ENCODE results near the gene SCNN1A. TPM values are rescaled to one million over a fixed set of nuclear protein-coding genes. Genes with fewer than 3 reads are reported as not detected.

SCNN1A gene
- total and polyA plus RNA-seq, 2 donors (not counting 3 experiments of a cell fraction or from before 2014, with no cell fraction given): 0.12 to 0.18 TPM

DNA sequence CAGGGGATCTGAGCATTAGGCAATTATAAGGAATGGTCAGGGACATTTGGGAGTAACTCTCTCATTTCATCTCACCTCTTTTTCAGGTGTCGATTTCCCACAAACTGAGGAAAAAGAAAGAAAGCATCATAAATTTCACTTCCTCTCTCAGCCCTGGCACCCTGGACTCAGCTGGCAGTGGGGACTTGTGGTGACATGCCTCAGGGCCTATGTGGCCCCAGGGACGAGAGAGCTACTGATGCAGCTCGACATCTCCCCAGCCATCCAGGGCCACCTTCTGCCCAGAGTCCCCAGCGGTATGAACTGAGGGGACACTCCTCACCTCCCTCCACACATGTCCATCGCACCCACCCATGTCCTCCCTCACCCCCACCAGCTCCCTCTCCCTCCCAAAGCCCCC, 45.2 kb downstream of the SCNN1A start:
- dilution Hi-C loops (cut with MboI; ENCODE audit: extremely low pct_ligation_motif_present, low sequenced_read_pairs) (no loop called here), intact Hi-C loops (cut with micrococcal nuclease) (no loop called here)
- H3K79me2 ChIP-seq (ENCODE audit: control insufficient read depth, insufficient read depth, low read length): peaks cover 33% of the 10 kb centered on the region
- H3K9me3 ChIP-seq (replicated peaks; ENCODE audit: control insufficient read depth, insufficient read depth, low read length): no peaks in the 10 kb centered on the region
- no peaks in the 10 kb centered on the region for H3K27me3 ChIP-seq (ENCODE audit: control insufficient read depth in 2 of 2, insufficient read depth in 2 of 2, low read length in 2 of 2)
- DNase-seq (ENCODE audit: low read depth, low spot score): no peak
- no TSS peak for BruUV-seq (replicated peaks)
- H3K9ac ChIP-seq (replicated peaks; ENCODE audit: extremely low read depth, insufficient read depth, low read length): no peak overlapping the region
- no peak overlapping the region for H3K27ac ChIP-seq (ENCODE audit: insufficient read depth, low read depth, low read length)
- H3K4me2 ChIP-seq (ENCODE audit: insufficient read depth, low read length): no peak overlapping the region
- CTCF ChIA-PET: interaction anchor here (1.1 kb wide), 1 partner anchor 135 kb away, joined by 6 read pairs; no protein-coding TSS in a partner anchor
- no peaks in the 10 kb centered on the region for H4K20me1 ChIP-seq (replicated peaks; ENCODE audit: control insufficient read depth, extremely low read depth, insufficient read depth, low read length)
- peaks cover 32 to 53% of the 10 kb centered on the region in 2 experiments for H3K36me3 ChIP-seq (ENCODE audit: control insufficient read depth in 2 of 2, extremely low read depth in 1 of 2, insufficient read depth in 2 of 2, low read length in 2 of 2)
- TF ChIP-seq, protein P1, sequence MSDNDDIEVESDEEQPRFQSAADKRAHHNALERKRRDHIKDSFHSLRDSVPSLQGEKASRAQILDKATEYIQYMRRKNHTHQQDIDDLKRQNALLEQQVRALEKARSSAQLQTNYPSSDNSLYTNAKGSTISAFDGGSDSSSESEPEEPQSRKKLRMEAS (IDR thresholded peaks at IDR 0.05; ENCODE audit: insufficient read depth, insufficient read length): no peak
- TF ChIP-seq POLR2A (IDR thresholded peaks at IDR 0.05; ENCODE audit: low read depth, low read length) (no peak), FOS (IDR thresholded peaks at IDR 0.05; ENCODE audit: borderline replicate concordance, insufficient read depth, low read length) (no peak), GATA2 (IDR thresholded peaks at IDR 0.05; ENCODE audit: insufficient read depth, insufficient read length, low read depth, low read length) (no peak), POLR2AphosphoS5 (IDR thresholded peaks at IDR 0.05; ENCODE audit: insufficient read depth, low read depth, low read length) (no peak), JUN (IDR thresholded peaks at IDR 0.05; ENCODE audit: borderline replicate concordance, insufficient read depth, insufficient read length, low read depth) (no peak), MYC (IDR thresholded peaks at IDR 0.05; ENCODE audit: low read depth, low read length) (no peak)
- H3K9me1 ChIP-seq (replicated peaks; ENCODE audit: control insufficient read depth, extremely low read depth, insufficient read depth, low read length): no peaks in the 10 kb centered on the region
- no peak overlapping the region for H2AFZ ChIP-seq (ENCODE audit: low read depth, low read length)
- no peak for FAIRE-seq
- no peak overlapping the region for H3K4me3 ChIP-seq (replicated peaks in 1 of 3; ENCODE audit: insufficient read depth in 1 of 3, low read depth in 1 of 3, low read length in 3 of 3)
- peaks cover 24% of the 10 kb centered on the region for H3K4me1 ChIP-seq (ENCODE audit: control insufficient read depth, extremely low read depth, insufficient read depth, low read length)
- POLR2A ChIA-PET: no interaction called here

DNA sequence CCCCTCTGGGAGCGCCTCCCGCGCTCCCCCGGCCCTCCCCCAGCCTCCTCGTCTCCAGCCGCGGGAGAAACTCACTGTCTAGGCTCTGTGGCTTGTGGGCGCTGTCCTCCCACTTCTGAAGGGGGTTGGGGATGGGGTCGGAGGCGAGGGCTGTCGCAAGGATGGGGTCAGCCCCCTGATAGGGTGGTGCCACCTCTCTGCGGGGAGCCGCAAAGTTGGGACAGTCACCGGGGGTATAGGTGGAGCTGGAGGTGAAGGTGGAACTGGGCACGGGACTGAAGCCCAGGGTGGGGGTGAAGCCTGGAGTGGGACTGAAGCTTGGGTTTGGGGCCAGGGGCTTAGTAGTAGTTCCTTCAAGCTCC, 45.7 kb downstream of the SCNN1A start:
- no peaks in the 10 kb centered on the region for H3K9me1 ChIP-seq (replicated peaks; ENCODE audit: control insufficient read depth, extremely low read depth, insufficient read depth, low read length)
- DNase-seq (ENCODE audit: low read depth, low spot score): no peak
- TF ChIP-seq MYC (IDR thresholded peaks at IDR 0.05; ENCODE audit: low read depth, low read length): no peak
- TF ChIP-seq, protein P1 (IDR thresholded peaks at IDR 0.05; ENCODE audit: insufficient read depth, insufficient read length): no peak
- TF ChIP-seq, protein P2, sequence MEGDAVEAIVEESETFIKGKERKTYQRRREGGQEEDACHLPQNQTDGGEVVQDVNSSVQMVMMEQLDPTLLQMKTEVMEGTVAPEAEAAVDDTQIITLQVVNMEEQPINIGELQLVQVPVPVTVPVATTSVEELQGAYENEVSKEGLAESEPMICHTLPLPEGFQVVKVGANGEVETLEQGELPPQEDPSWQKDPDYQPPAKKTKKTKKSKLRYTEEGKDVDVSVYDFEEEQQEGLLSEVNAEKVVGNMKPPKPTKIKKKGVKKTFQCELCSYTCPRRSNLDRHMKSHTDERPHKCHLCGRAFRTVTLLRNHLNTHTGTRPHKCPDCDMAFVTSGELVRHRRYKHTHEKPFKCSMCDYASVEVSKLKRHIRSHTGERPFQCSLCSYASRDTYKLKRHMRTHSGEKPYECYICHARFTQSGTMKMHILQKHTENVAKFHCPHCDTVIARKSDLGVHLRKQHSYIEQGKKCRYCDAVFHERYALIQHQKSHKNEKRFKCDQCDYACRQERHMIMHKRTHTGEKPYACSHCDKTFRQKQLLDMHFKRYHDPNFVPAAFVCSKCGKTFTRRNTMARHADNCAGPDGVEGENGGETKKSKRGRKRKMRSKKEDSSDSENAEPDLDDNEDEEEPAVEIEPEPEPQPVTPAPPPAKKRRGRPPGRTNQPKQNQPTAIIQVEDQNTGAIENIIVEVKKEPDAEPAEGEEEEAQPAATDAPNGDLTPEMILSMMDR (IDR thresholded peaks at IDR 0.05; ENCODE audit: extremely low read depth in 1 of 2, insufficient read depth in 1 of 2, low read depth in 1 of 2, low read length in 2 of 2): no peak
- no peak overlapping the region for H3K9ac ChIP-seq (replicated peaks; ENCODE audit: extremely low read depth, insufficient read depth, low read length)
- no peak overlapping the region for H2AFZ ChIP-seq (ENCODE audit: low read depth, low read length)
- H4K20me1 ChIP-seq (replicated peaks; ENCODE audit: control insufficient read depth, extremely low read depth, insufficient read depth, low read length): no peaks in the 10 kb centered on the region
- H3K4me1 ChIP-seq (ENCODE audit: control insufficient read depth, extremely low read depth, insufficient read depth, low read length): peaks cover 24% of the 10 kb centered on the region
- H3K36me3 ChIP-seq (ENCODE audit: control insufficient read depth in 2 of 2, extremely low read depth in 1 of 2, insufficient read depth in 2 of 2, low read length in 2 of 2): peaks cover 32 to 53% of the 10 kb centered on the region in 2 experiments
- H3K27ac ChIP-seq (ENCODE audit: insufficient read depth, low read depth, low read length): no peak overlapping the region
- FAIRE-seq: no peak
- dilution Hi-C loops (cut with MboI; ENCODE audit: extremely low pct_ligation_motif_present, low sequenced_read_pairs): no loop called here
- CTCF ChIA-PET: interaction anchor here (1.1 kb wide), 1 partner anchor 135 kb away, joined by 6 read pairs; no protein-coding TSS in a partner anchor
- peaks cover 28% of the 10 kb centered on the region for H3K79me2 ChIP-seq (ENCODE audit: control insufficient read depth, insufficient read depth, low read length)
- no peaks in the 10 kb centered on the region for H3K9me3 ChIP-seq (replicated peaks; ENCODE audit: control insufficient read depth, insufficient read depth, low read length)
- POLR2A ChIA-PET: no interaction called here
- BruUV-seq (replicated peaks): no TSS peak
- H3K4me2 ChIP-seq (ENCODE audit: insufficient read depth, low read length): no peak overlapping the region
- no peaks in the 10 kb centered on the region for H3K27me3 ChIP-seq (ENCODE audit: control insufficient read depth in 2 of 2, insufficient read depth in 2 of 2, low read length in 2 of 2)
- H3K4me3 ChIP-seq (replicated peaks in 1 of 3; ENCODE audit: insufficient read depth in 1 of 3, low read depth in 1 of 3, low read length in 3 of 3): no peak overlapping the region
- intact Hi-C loops (cut with micrococcal nuclease): no loop called here
